Thyroid gland (tissue), 4 donors: ENCODE data around the gene ROPN1L. TPM values are rescaled to one million over a fixed set of nuclear protein-coding genes. Genes with fewer than 3 reads are reported as not detected.

Experiments
- DNase-seq, 2 donors: peaks; one replicate each; pipeline ENCODE4 v3.0.0-alpha.2; 2019
- H3K27ac ChIP-seq, 3 donors: fragments of 200-600 bp; sonication (generic); 1 replicate in 2 of 3; 2 replicates in 1 of 3; pipeline ENCODE4 v1.5.1; 2016 to 2019; ENCODE audit warnings: mild to moderate bottlenecking in 1 of 3, moderate library complexity in 1 of 3
- H3K27me3 ChIP-seq: fragments of 200-600 bp; sonication (generic); one replicate; pipeline ENCODE4 v1.5.1; 2019
- H3K36me3 ChIP-seq, 2 donors: fragments of 200-600 bp; sonication (generic); one replicate each; pipeline ENCODE4 v1.5.1; 2016 to 2019
- H3K4me1 ChIP-seq, 2 donors: fragments of 200-600 bp; sonication (generic); one replicate each; pipeline ENCODE4 v1.5.1; 2017 to 2019
- H3K4me3 ChIP-seq, 3 donors: fragments of 200-600 bp; sonication (generic); replicated peaks in 1 of 3; 1 replicate in 2 of 3; 2 replicates in 1 of 3; pipeline ENCODE4 v1.5.1; 2016; ENCODE audit warnings: mild to moderate bottlenecking in 1 of 3
- H3K9me3 ChIP-seq: fragments of 200-600 bp; sonication (generic); one replicate; pipeline ENCODE4 v1.5.1; 2017
- CTCF ChIP-seq, 6 experiments: fragments of 200-600 bp in 3 of 6; fragments of 450-650 bp in 3 of 6; sonication (generic) in 3 of 6; IDR thresholded peaks; one replicate each; pipeline ENCODE4 v1.5.1; 2016 to 2019; ENCODE audit warnings: antibody characterized with exemption in 6 of 6, mild to moderate bottlenecking in 2 of 6, inconsistent platforms in 1 of 6, moderate library complexity in 1 of 6
- POLR2A ChIP-seq, 2 donors: fragments of 450-650 bp; IDR thresholded peaks; one replicate each; pipeline ENCODE4 v1.6.1; 2017; ENCODE audit warnings: antibody characterized with exemption in 2 of 2, mild to moderate bottlenecking in 2 of 2, moderate library complexity in 1 of 2
- WGBS, 2 donors: methylation state at CpG; one replicate each; pipeline ENCODE4 v1.1.5; 2017; 5-methylcytosine and 5-hydroxymethylcytosine counted together
- intact Hi-C: fragments of 100-400 bp; cut with DNase I; formaldehyde crosslinking; loops from one replicate; pipeline ENCODE4 v1.15.1; 2023
- total RNA-seq, 4 donors: library from RNA; depleted of rRNA; stranded (reverse); fragments of >200 nt; gene quantifications; one replicate each; pipeline ENCODE4 v1.2.3, GENCODE V29; 2016

The ROPN1L gene
- total RNA-seq, 4 donors from 2014 or later = 2.0 to 3.0 (median 2.1) TPM; not detected in 1

DNA sequence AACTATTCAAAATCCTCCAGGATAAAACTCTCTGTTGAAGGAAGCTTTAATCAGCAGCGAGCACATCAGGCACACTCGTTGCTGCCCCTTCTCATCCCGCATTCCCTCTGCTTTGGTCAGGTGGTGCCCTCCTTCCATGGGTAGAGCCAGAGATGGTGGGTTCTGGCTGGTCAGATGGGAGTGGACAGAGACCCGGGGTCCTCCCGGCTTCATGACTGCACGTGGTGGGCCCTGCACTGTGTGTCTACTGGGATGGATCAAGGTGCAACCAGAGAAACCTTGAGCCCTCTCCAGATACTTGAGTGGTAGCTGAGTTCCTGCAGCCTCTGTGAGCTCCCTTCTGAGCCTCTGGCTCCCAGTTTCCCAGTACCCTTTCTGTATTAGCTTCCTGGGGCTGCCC lies 36.3 kb downstream of the ROPN1L start:
- TF ChIP-seq CTCF (IDR thresholded peaks at IDR 0.05) = no peak
- TF ChIP-seq POLR2A (IDR thresholded peaks at IDR 0.05) = no peak
- Histone ChIP-seq H3K4me1 (peaks cover 0 to 6% of the 10 kb centered on the region in 2 donors), H3K36me3 (no peaks in the 10 kb centered on the region), H3K27me3 (no peaks in the 10 kb centered on the region), H3K4me3 (no peak overlapping the region), H3K27ac (no peak overlapping the region), H3K9me3 (no peaks in the 10 kb centered on the region)
- intact Hi-C loops = no loop called here
- 86% methylated on average over 6 of the region's 6 CpGs for WGBS, 2 donors
- DNase-seq = no peak

DNA sequence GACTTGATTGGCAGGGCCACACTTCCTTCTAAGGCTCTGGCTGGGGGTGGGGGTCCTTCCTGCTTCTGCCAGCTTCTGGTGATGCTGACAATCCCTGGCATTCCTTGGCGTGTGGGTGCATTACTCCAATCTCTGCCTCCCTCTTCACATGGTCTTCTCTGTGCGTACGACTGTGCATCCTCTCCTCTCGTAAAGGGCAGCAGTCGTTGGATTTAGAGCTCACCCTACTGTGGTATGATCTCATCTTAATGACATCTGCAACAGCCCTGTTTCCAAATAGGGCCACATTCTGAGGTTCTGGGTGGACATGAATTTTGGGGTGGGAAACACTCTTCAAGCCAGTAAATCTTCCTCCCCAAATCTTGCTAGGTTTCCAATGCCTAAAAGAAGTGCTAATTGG lies 36.8 kb downstream of the ROPN1L start:
- intact Hi-C loops = no loop called here
- Histone ChIP-seq H3K4me3 (no peak overlapping the region), H3K36me3 (no peaks in the 10 kb centered on the region), H3K27ac (no peak overlapping the region), H3K9me3 (no peaks in the 10 kb centered on the region), H3K4me1 (peaks cover 0 to 6% of the 10 kb centered on the region in 2 donors), H3K27me3 (no peaks in the 10 kb centered on the region)
- DNase-seq = no peak
- WGBS, 2 donors = 83 to 87% methylated on average over 5 of the region's 5 CpGs
- TF ChIP-seq CTCF (IDR thresholded peaks at IDR 0.05) = no peak
- TF ChIP-seq POLR2A (IDR thresholded peaks at IDR 0.05) = no peak

GRCh38 chr5:10479154-10479721 lies 37.6 kb downstream of the ROPN1L start:
- no peaks in the 10 kb centered on the region for H3K27me3 ChIP-seq
- no peak for TF ChIP-seq CTCF (IDR thresholded peaks at IDR 0.05)
- no peak for TF ChIP-seq POLR2A (IDR thresholded peaks at IDR 0.05)
- no peaks in the 10 kb centered on the region for H3K36me3 ChIP-seq
- intact Hi-C loops = no loop called here
- WGBS, 2 donors = 36 to 43% methylated on average over 11 of the region's 11 CpGs
- H3K4me1 ChIP-seq = peaks cover 0 to 6% of the 10 kb centered on the region in 2 donors
- H3K4me3 ChIP-seq = no peak overlapping the region
- peak; percentile 49 to 56 for DNase-seq
- no peaks in the 10 kb centered on the region for H3K9me3 ChIP-seq
- no peak overlapping the region for H3K27ac ChIP-seq

DNA sequence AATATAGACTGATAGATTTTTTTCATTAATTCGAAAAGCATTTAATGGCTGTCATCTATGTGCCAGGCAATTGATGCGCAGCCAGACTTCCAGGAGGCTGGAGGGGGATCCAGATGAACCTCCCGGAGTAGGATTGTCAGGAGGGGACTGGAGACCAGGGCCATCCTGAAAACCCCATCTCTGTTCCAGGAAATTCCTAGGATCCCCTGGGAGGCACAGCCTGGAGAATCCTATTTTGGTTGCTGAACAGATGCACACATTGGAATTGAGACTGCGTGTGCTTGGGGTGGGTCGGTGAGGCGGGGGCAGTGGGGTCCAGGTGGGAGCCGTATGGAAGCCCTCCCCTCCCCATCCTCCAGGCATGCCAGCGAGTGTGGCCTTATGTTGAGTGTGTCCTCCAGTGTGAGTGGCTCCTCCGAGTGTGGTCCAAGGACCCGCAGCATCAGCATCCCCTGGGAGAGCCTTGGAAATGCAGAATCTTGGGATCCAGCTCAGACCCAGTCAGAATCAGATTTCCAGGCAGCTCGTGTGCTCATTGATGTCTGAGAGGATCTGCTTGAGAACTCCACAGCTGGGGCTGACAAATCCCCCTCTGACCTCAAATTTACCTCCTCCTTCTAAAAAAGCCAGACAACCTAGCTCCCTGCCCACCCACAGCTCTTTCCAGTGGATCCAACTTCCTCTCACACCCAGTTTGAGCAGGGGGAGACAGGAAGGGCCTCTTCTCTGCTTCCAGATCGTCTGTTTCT lies 38.7 kb downstream of the ROPN1L start:
- H3K4me1 ChIP-seq = peaks cover 0 to 6% of the 10 kb centered on the region in 2 donors
- H3K27me3 ChIP-seq = no peaks in the 10 kb centered on the region
- TF ChIP-seq POLR2A (IDR thresholded peaks at IDR 0.05) = no peak
- no peak for TF ChIP-seq CTCF (IDR thresholded peaks at IDR 0.05)
- no peak for DNase-seq
- H3K36me3 ChIP-seq = no peaks in the 10 kb centered on the region
- H3K9me3 ChIP-seq = no peaks in the 10 kb centered on the region
- intact Hi-C loops = no loop called here
- no peak overlapping the region for H3K4me3 ChIP-seq
- H3K27ac ChIP-seq = no peak overlapping the region
- WGBS, 2 donors = 78 to 87% methylated on average over 6 to 9 of the region's 12 CpGs

- Histone ChIP-seq H3K27ac (no peak overlapping the region), H3K9me3 (no peaks in the 10 kb centered on the region), H3K4me1 (peaks cover 0 to 14% of the 10 kb centered on the region in 2 donors), H3K27me3 (no peaks in the 10 kb centered on the region), H3K4me3 (no peak overlapping the region), H3K36me3 (no peaks in the 10 kb centered on the region)
- no peak for TF ChIP-seq CTCF (IDR thresholded peaks at IDR 0.05)
- no peak for TF ChIP-seq POLR2A (IDR thresholded peaks at IDR 0.05)
- DNase-seq = no peak
- intact Hi-C loops = no loop called here
- WGBS, 2 donors = 88 to 90% methylated on average over 10 of the region's 10 CpGs
These were observed 39.7 kb downstream of the ROPN1L start for GRCh38 chr5:10481241-10481935.
